Right lobe of liver (tissue), 6 donors: ENCODE data around the gene PGM2L1. TPM values are rescaled to one million over a fixed set of nuclear protein-coding genes. Genes with fewer than 3 reads are reported as not detected.
"Not testable (repeated sequence)": the region's sequence is repeated elsewhere in the genome, so short reads cannot be mapped to it uniquely, and the experiment has no call there.

Source experiments
- ATAC-seq, 4 donors: fragments of 200-7000 bp; cut with Tn5 transposase; one replicate each; pipeline ENCODE4 v1.9.1; 2020; ENCODE audit warnings: mild to moderate bottlenecking in 4 of 4, moderate library complexity in 4 of 4
- DNase-seq, 3 donors: peaks; one replicate each; pipeline ENCODE4 v3.0.0-alpha.2; 2020
- H3K27ac ChIP-seq, 3 donors: fragments of 200-600 bp; one replicate each; pipeline ENCODE4 v1.8.0; 2022
- H3K27me3 ChIP-seq, 2 donors: fragments of 200-600 bp; one replicate each; pipeline ENCODE4 v1.8.0; 2022
- H3K36me3 ChIP-seq, 4 donors: fragments of 200-600 bp; sonication (generic) in 1 of 4; one replicate each; pipeline versions ENCODE4 v1.5.1 to v1.8.0; 2017 to 2022; ENCODE audit warnings: control low read depth in 1 of 4
- H3K4me1 ChIP-seq, 4 donors: fragments of 200-600 bp; sonication (generic) in 1 of 4; one replicate each; pipeline versions ENCODE4 v1.5.1 to v1.8.0; 2017 to 2022; ENCODE audit warnings: control low read depth in 1 of 4
- H3K4me3 ChIP-seq, 3 donors: fragments of 200-600 bp; one replicate each; pipeline ENCODE4 v1.8.0; 2022
- H3K9me3 ChIP-seq, 4 donors: fragments of 200-600 bp; sonication (generic) in 1 of 4; one replicate each; pipeline versions ENCODE4 v1.5.1 to v1.8.0; 2017 to 2022; ENCODE audit warnings: control low read depth in 1 of 4
- POLR2A ChIP-seq: fragments of 450-650 bp; IDR thresholded peaks from one replicate; pipeline ENCODE4 v1.6.1; 2017; ENCODE audit warnings: antibody characterized with exemption, mild to moderate bottlenecking
- WGBS: methylation state at CpG from one replicate; pipeline ENCODE4 v1.1.6; 2018; ENCODE audit warnings: low coverage, low lambda C conversion rate; ENCODE audit not compliant: insufficient coverage; ENCODE audit errors: missing lambda C conversion rate; 5-methylcytosine and 5-hydroxymethylcytosine counted together
- intact Hi-C, 2 donors: fragments of 100-400 bp; cut with DNase I; formaldehyde crosslinking; loops; one replicate each; pipeline versions ENCODE4 v1.11.2 to v1.14.1; 2022
- total RNA-seq, 6 experiments: library from RNA; depleted of rRNA in 2 of 6; stranded (reverse); fragments of >200 nt in 2 of 6; fragmentation: NEBNext Ultra II Directional in 3 of 6; extraction: Animal tissue kit (Norgen Biotek cat#: 25700) in 3 of 6; gene quantifications; one replicate each; pipeline versions ENCODE4 v1.1.0 to v1.2.4, GENCODE V29; 2016 to 2023
- TF ChIP-seq, protein P1 (sequence below), 4 donors: fragments of 200-600 bp in 3 of 4; fragments of 450-650 bp in 1 of 4; IDR thresholded peaks; one replicate each; pipeline versions ENCODE4 v1.5.1 to v1.8.0; 2016 to 2022; ENCODE audit warnings: antibody characterized with exemption in 4 of 4, mild to moderate bottlenecking in 2 of 4
- donor health status: DM: no; HTN: yes; CAD: no.
- donor health status: DM: no; HTN: no; CAD: no.
- donor health status: DM: no; HTN: no; CAD: no.
- donor health status: DM: no; HTN: yes; CAD: no.
- donor health status: DM: no; HTN: yes; CAD: no.

Gene PGM2L1
- total RNA-seq, 6 experiments from 2014 or later, result 0.92 to 2.0 (median 1.2) TPM

DNA sequence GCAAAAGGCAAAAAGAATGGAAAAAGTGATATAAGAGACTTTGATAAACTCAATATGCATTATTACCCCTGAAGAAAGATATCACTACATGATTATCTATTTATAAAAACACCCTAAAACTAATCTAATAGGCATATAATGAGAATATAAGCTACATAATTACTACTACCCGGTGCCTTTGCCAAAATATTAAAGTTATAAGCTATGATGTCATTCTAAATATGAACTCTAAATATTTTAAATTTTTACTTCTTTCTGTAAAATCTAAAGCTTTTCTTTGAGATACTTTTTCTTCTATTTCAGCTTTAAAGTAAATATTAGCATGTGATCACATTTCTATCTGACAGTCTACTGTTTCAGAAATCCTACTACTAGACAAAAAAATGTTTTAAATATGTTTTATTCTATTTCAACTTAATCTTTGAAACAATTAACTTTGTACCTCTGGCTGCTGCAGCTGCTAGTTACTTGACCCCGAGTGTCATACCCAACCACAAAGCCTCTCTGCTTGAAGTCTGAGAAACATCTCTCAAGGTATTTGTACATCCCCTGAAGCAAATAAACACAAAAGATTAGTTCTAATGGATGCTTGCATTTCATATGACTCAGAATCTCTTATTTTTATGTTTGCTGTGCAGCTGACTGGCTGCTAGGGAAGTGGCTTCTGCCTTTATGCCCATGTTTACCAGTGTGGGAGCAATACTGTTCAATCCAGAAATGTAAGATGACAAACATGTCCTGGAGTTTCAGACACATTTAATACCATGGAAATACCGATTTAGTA is 26.8 kb downstream of the PGM2L1 start:
- Histone ChIP-seq H3K27me3 (no peaks in the 10 kb centered on the region), H3K4me3 (no peak overlapping the region), H3K36me3 (no peaks in the 10 kb centered on the region), H3K27ac (no peak overlapping the region), H3K9me3 (no peaks in the 10 kb centered on the region), H3K4me1 (no peaks in the 10 kb centered on the region)
- WGBS, result 69% methylated on average over 3 of the region's 3 CpGs
- TF ChIP-seq, protein P1, sequence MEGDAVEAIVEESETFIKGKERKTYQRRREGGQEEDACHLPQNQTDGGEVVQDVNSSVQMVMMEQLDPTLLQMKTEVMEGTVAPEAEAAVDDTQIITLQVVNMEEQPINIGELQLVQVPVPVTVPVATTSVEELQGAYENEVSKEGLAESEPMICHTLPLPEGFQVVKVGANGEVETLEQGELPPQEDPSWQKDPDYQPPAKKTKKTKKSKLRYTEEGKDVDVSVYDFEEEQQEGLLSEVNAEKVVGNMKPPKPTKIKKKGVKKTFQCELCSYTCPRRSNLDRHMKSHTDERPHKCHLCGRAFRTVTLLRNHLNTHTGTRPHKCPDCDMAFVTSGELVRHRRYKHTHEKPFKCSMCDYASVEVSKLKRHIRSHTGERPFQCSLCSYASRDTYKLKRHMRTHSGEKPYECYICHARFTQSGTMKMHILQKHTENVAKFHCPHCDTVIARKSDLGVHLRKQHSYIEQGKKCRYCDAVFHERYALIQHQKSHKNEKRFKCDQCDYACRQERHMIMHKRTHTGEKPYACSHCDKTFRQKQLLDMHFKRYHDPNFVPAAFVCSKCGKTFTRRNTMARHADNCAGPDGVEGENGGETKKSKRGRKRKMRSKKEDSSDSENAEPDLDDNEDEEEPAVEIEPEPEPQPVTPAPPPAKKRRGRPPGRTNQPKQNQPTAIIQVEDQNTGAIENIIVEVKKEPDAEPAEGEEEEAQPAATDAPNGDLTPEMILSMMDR (IDR thresholded peaks at IDR 0.05), result no peak
- no peak for TF ChIP-seq POLR2A
- ATAC-seq (no peak), DNase-seq (no peak)
- intact Hi-C loops, result no loop called here

DNA sequence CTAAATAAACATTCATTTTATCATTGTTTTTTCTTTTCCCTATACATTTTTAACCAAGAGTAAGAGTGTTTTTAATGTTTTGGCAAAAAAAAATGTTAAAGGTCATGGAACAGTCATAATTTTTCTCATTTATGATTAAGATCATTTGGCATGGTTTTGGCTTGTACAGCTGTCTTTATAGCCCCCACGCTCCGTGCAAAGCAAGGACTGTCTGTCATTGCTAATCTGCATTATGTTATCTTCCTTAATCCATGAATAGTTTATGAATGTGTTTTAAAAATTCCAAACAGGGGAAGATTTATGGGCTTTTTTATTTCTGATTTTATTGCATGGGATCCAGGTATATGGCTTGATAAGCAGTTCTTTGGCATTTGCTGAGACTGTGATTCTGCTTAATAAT is 28.1 kb downstream of the PGM2L1 start:
- Histone ChIP-seq H3K27me3 (no peaks in the 10 kb centered on the region), H3K36me3 (no peaks in the 10 kb centered on the region), H3K4me1 (no peaks in the 10 kb centered on the region), H3K27ac (no peak overlapping the region), H3K4me3 (no peak overlapping the region), H3K9me3 (no peaks in the 10 kb centered on the region)
- TF ChIP-seq, protein P1 (IDR thresholded peaks at IDR 0.05), result no peak
- no peak for TF ChIP-seq POLR2A
- 82% methylated on average over 2 of the region's 2 CpGs for WGBS
- intact Hi-C loops, result no loop called here
- ATAC-seq, result no peak
- no peak for DNase-seq

DNA sequence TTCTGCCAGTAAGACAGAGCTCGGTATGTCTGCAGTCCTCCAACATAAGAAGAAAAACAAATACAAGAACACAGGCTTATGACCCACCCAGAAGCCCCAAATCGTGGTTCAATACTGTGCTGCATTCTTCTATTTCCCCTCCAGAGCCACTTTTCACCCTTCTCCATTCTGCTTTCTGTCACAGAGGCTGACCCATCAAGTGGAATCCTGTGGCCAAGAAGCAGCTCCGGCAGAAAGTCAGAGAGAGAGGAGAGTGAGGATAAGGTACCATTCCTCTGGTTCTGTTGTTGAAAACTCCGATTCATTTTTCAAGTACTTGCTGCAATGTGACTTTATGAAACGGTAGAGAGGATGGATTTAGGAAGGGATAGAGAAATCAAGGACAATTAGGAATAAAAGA is 30.4 kb downstream of the PGM2L1 start:
- TF ChIP-seq, protein P1 (IDR thresholded peaks at IDR 0.05), result no peak
- no peak for TF ChIP-seq POLR2A
- Histone ChIP-seq H3K36me3 (no peaks in the 10 kb centered on the region), H3K4me1 (no peaks in the 10 kb centered on the region), H3K27ac (no peak overlapping the region), H3K4me3 (no peak overlapping the region), H3K9me3 (no peaks in the 10 kb centered on the region), H3K27me3 (no peaks in the 10 kb centered on the region)
- ATAC-seq (no peak), DNase-seq (no peak)
- intact Hi-C loops, result no loop called here
- WGBS, result 68% methylated on average over 5 of the region's 5 CpGs

DNA sequence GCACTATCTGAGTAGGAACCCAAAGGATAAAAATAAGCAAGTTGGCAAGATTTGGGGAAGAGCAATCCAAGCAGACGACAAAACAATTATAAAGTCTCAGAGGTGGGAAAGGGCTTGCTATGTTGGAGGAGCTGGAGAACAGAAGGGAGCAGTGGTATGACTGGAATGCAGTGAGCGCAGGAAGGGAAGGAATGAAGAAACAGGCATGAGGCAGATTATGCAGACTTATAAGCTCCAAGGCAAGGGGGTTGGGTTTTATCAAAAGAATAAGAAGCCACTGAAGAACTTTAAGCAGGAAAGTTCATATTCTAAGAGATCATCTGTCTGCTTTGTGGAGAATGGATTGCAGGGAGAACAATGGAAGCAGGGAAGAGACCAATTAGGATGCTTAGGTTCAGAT is 31.7 kb downstream of the PGM2L1 start:
- Histone ChIP-seq H3K27ac (no peak overlapping the region), H3K36me3 (no peaks in the 10 kb centered on the region), H3K4me3 (no peak overlapping the region), H3K9me3 (no peaks in the 10 kb centered on the region), H3K27me3 (no peaks in the 10 kb centered on the region), H3K4me1 (no peaks in the 10 kb centered on the region)
- DNase-seq, result no peak
- intact Hi-C loops, result no loop called here
- no peak for TF ChIP-seq POLR2A
- TF ChIP-seq, protein P1 (IDR thresholded peaks at IDR 0.05), result no peak
- WGBS, result 50% methylated on average over 1 of the region's 2 CpGs
- ATAC-seq, result no peak

DNA sequence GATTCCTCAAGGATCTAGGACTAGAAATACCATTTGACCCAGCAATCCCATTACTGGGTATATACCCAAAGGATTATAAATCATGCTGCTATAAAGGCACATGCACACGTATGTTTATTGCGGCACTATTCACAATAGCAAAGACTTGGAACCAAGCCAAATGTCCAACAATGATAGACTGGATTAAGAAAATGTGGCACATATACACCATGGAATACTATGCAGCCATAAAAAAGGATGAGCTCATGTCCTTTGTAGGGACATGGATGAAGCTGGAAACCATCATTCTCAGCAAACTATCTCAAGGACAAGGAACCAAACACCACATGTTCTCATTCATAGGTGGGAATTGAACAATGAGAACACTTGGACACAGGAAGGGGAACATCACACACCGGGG is 32.4 kb downstream of the PGM2L1 start:
- H3K27me3 ChIP-seq, H3K36me3 ChIP-seq, H3K9me3 ChIP-seq, DNase-seq, H3K27ac ChIP-seq, H3K4me3 ChIP-seq, intact Hi-C loops, ATAC-seq, H3K4me1 ChIP-seq: not testable (repeated sequence)
- 80% methylated on average over 1 of the region's 3 CpGs for WGBS
